ENCODE data around the gene PTPRM.

Gene PTPRM

GRCh38 chr18:8365528-8365927 lies 798.4 kb downstream of the PTPRM start:
- no peak overlapping the region for H2AFZ ChIP-seq (ENCODE audit: low read depth, low read length)
- H3K36me3 ChIP-seq (ENCODE audit: insufficient read depth, low read length): no peaks in the 10 kb centered on the region
- no peaks in the 10 kb centered on the region for H4K20me1 ChIP-seq (ENCODE audit: insufficient read depth, low read length)
- no peak for ATAC-seq (ENCODE audit: insufficient read depth, low read depth)
- H3K4me2 ChIP-seq (ENCODE audit: insufficient read depth, low read length): no peak overlapping the region
- no peaks in the 10 kb centered on the region for H3K79me2 ChIP-seq (ENCODE audit: insufficient read depth, low read length)
- DNase-seq: no peak
- no peak overlapping the region for H3K4me3 ChIP-seq (ENCODE audit: low read depth in 1 of 2, low read length in 2 of 2)
- H3K27ac ChIP-seq (ENCODE audit: low read length): no peak overlapping the region
- TF ChIP-seq EZH2 (IDR thresholded peaks at IDR 0.05; ENCODE audit: borderline replicate concordance, low read depth, low read length, severe bottlenecking): no peak
- TF ChIP-seq CTCF (IDR thresholded peaks at IDR 0.05; ENCODE audit: borderline replicate concordance, extremely low read depth, low read length, poor library complexity, severe bottlenecking): no peak
- H3K4me1 ChIP-seq (ENCODE audit: insufficient read depth, low read length): no peaks in the 10 kb centered on the region
- H3K9ac ChIP-seq (ENCODE audit: low read depth, low read length): no peak overlapping the region
- H3K27me3 ChIP-seq (ENCODE audit: insufficient read depth, low read length, poor library complexity): no peaks in the 10 kb centered on the region
- no peaks in the 10 kb centered on the region for H3K9me3 ChIP-seq (ENCODE audit: insufficient read depth, low read length, severe bottlenecking)

- no peaks in the 10 kb centered on the region for H4K20me1 ChIP-seq (ENCODE audit: insufficient read depth, low read length)
- H2AFZ ChIP-seq (ENCODE audit: low read depth, low read length): no peak overlapping the region
- H3K36me3 ChIP-seq (ENCODE audit: insufficient read depth, low read length): no peaks in the 10 kb centered on the region
- ATAC-seq (ENCODE audit: insufficient read depth, low read depth) (no peak), DNase-seq (no peak)
- H3K27ac ChIP-seq (ENCODE audit: low read length): no peak overlapping the region
- no peak overlapping the region for H3K9ac ChIP-seq (ENCODE audit: low read depth, low read length)
- no peaks in the 10 kb centered on the region for H3K9me3 ChIP-seq (ENCODE audit: insufficient read depth, low read length, severe bottlenecking)
- H3K4me3 ChIP-seq (ENCODE audit: low read depth in 1 of 2, low read length in 2 of 2): no peak overlapping the region
- H3K4me2 ChIP-seq (ENCODE audit: insufficient read depth, low read length): no peak overlapping the region
- H3K4me1 ChIP-seq (ENCODE audit: insufficient read depth, low read length): no peaks in the 10 kb centered on the region
- H3K79me2 ChIP-seq (ENCODE audit: insufficient read depth, low read length): no peaks in the 10 kb centered on the region
- no peak for TF ChIP-seq CTCF (IDR thresholded peaks at IDR 0.05; ENCODE audit: borderline replicate concordance, extremely low read depth, low read length, poor library complexity, severe bottlenecking)
- no peak for TF ChIP-seq EZH2 (IDR thresholded peaks at IDR 0.05; ENCODE audit: borderline replicate concordance, low read depth, low read length, severe bottlenecking)
- no peaks in the 10 kb centered on the region for H3K27me3 ChIP-seq (ENCODE audit: insufficient read depth, low read length, poor library complexity)
Observed at GRCh38 chr18:8366070-8366469, 799.0 kb downstream of the PTPRM start.

GRCh38 chr18:8366656-8367055 lies 799.5 kb downstream of the PTPRM start:
- DNase-seq: no peak

More at GRCh38 chr18:8366656-8367055, 799.5 kb downstream of the PTPRM start:
- H3K27me3 ChIP-seq (ENCODE audit: insufficient read depth, low read length, poor library complexity): no peaks in the 10 kb centered on the region
- no peaks in the 10 kb centered on the region for H4K20me1 ChIP-seq (ENCODE audit: insufficient read depth, low read length)
- no peaks in the 10 kb centered on the region for H3K36me3 ChIP-seq (ENCODE audit: insufficient read depth, low read length)
- H3K9me3 ChIP-seq (ENCODE audit: insufficient read depth, low read length, severe bottlenecking): no peaks in the 10 kb centered on the region
- TF ChIP-seq EZH2 (IDR thresholded peaks at IDR 0.05; ENCODE audit: borderline replicate concordance, low read depth, low read length, severe bottlenecking) (no peak), CTCF (IDR thresholded peaks at IDR 0.05; ENCODE audit: borderline replicate concordance, extremely low read depth, low read length, poor library complexity, severe bottlenecking) (no peak)
- no peak overlapping the region for H3K4me2 ChIP-seq (ENCODE audit: insufficient read depth, low read length)
- ATAC-seq (ENCODE audit: insufficient read depth, low read depth): no peak
- H3K27ac ChIP-seq (ENCODE audit: low read length): no peak overlapping the region
- H3K4me3 ChIP-seq (ENCODE audit: low read depth in 1 of 2, low read length in 2 of 2): no peak overlapping the region
- H3K79me2 ChIP-seq (ENCODE audit: insufficient read depth, low read length): no peaks in the 10 kb centered on the region
- no peak overlapping the region for H3K9ac ChIP-seq (ENCODE audit: low read depth, low read length)
- no peak overlapping the region for H2AFZ ChIP-seq (ENCODE audit: low read depth, low read length)
- no peaks in the 10 kb centered on the region for H3K4me1 ChIP-seq (ENCODE audit: insufficient read depth, low read length)

Measured in DND-41 (cell line).